Panc1 (cell line): ENCODE results near the gene ZFYVE27. TPM values are rescaled to one million over a fixed set of nuclear protein-coding genes. Genes with fewer than 3 reads are reported as not detected.

Source experiments
- ATAC-seq: fragments of 200-7000 bp; cut with Tn5 transposase; 2 replicates; pipeline ENCODE4 v1.9.1; 2020; ENCODE audit warnings: mild to moderate bottlenecking, moderate library complexity
- BruUV-seq: library from RNA; stranded (reverse); fragments of 400-500 nt; replicated peaks from 2 replicates; lab custom pipeline; 2021; lab: Mats Ljungman, UMichigan
- CTCF ChIA-PET: fragments of 300-600 bp; sonication (Branson Sonifier 250); formaldehyde crosslinking; loops from one replicate; lab custom pipeline; 2022; ENCODE audit warnings: antibody characterized with exemption; lab: Charles Lee
- POLR2A ChIA-PET: fragments of 300-600 bp; sonication (Branson Sonifier 250); formaldehyde crosslinking; loops from one replicate; lab custom pipeline; 2022; ENCODE audit warnings: antibody characterized with exemption; lab: Charles Lee
- DNase-seq: peaks from one replicate; pipeline ENCODE4 v3.0.0-alpha.2; 2010; ENCODE audit warnings: low read depth, low spot score
- H3K27ac ChIP-seq: 2 replicates; pipeline ENCODE4 v1.5.1; 2011; ENCODE audit warnings: mild to moderate bottlenecking, low read length, inconsistent platforms
- H3K27me3 ChIP-seq: fragments of 200-500 bp; sonication (Bioruptor generic); 2 replicates; pipeline ENCODE4 v1.6.0; 2014; ENCODE audit warnings: low read length, inconsistent platforms; ENCODE audit not compliant: control insufficient read depth, insufficient read depth
- H3K36me3 ChIP-seq: fragments of 200-500 bp; sonication (Bioruptor generic); 2 replicates; pipeline ENCODE4 v1.5.1; 2014; ENCODE audit warnings: inconsistent platforms, mild to moderate bottlenecking, low read length, moderate library complexity; ENCODE audit not compliant: control insufficient read depth, insufficient read depth
- H3K4me1 ChIP-seq: 2 replicates; pipeline ENCODE4 v1.5.1; 2011; ENCODE audit warnings: inconsistent platforms, mild to moderate bottlenecking, low read length, moderate library complexity; ENCODE audit not compliant: control insufficient read depth, insufficient read depth
- H3K4me3 ChIP-seq, 2 experiments: 2 replicates each; pipeline ENCODE4 v1.5.1; 2011 to 2012; ENCODE audit warnings: low read depth in 2 of 2, low read length in 2 of 2, mild to moderate bottlenecking in 2 of 2, inconsistent platforms in 1 of 2, moderate library complexity in 1 of 2
- H3K9me3 ChIP-seq: fragments of 200-500 bp; sonication (Bioruptor generic); 2 replicates; pipeline ENCODE4 v1.5.1; 2014; ENCODE audit warnings: low read depth, mild to moderate bottlenecking, inconsistent platforms, low read length, moderate library complexity; ENCODE audit not compliant: control insufficient read depth, insufficient read depth
- POLR2AphosphoS5 ChIP-seq: IDR thresholded peaks from 2 replicates; pipeline ENCODE4 v1.6.1; 2012; ENCODE audit warnings: mild to moderate bottlenecking, low read depth, low read length, moderate library complexity
- SIN3A ChIP-seq: IDR thresholded peaks from 2 replicates; pipeline ENCODE4 v1.6.1; 2012; ENCODE audit warnings: low read depth, mild to moderate bottlenecking, low read length, moderate library complexity, borderline replicate concordance; ENCODE audit not compliant: insufficient read depth
- TCF7L2 ChIP-seq: IDR thresholded peaks from 2 replicates; pipeline ENCODE4 v1.6.1; 2011; ENCODE audit warnings: mild to moderate bottlenecking, low read depth, low read length, inconsistent platforms
- in situ Hi-C: cut with HindIII; loops from 2 replicates; pipeline ENCODE4 v1.10.0; 2016; ENCODE audit warnings: low sequenced_read_pairs, low pct_unique_long_range_greater_than_20kb
- intact Hi-C: fragments of 100-400 bp; cut with micrococcal nuclease; formaldehyde crosslinking; loops from one replicate; pipeline ENCODE4 v1.10.0; 2022; ENCODE audit not compliant: unreplicated experiment
- total RNA-seq: library from RNA; stranded (reverse); gene quantifications from one replicate; pipeline ENCODE4 v1.2.1, GENCODE V29; 2021; ENCODE audit not compliant: unreplicated experiment
- TF ChIP-seq, protein P1 (sequence below): fragments of 450-650 bp; IDR thresholded peaks from 2 replicates; pipeline ENCODE4 v1.5.1; 2017; ENCODE audit warnings: mild to moderate bottlenecking
- TF ChIP-seq, protein P2 (sequence below), 2 experiments: IDR thresholded peaks; 2 replicates each; pipeline ENCODE4 v1.6.1; 2011 to 2012; ENCODE audit warnings: low read depth in 2 of 2, control low read depth in 1 of 2, low read length in 1 of 2, mild to moderate bottlenecking in 1 of 2, moderate library complexity in 1 of 2; ENCODE audit not compliant: insufficient read depth in 1 of 2

The ZFYVE27 gene
- total RNA-seq, 1 experiment from 2014 or later, result 37.9 TPM

DNA sequence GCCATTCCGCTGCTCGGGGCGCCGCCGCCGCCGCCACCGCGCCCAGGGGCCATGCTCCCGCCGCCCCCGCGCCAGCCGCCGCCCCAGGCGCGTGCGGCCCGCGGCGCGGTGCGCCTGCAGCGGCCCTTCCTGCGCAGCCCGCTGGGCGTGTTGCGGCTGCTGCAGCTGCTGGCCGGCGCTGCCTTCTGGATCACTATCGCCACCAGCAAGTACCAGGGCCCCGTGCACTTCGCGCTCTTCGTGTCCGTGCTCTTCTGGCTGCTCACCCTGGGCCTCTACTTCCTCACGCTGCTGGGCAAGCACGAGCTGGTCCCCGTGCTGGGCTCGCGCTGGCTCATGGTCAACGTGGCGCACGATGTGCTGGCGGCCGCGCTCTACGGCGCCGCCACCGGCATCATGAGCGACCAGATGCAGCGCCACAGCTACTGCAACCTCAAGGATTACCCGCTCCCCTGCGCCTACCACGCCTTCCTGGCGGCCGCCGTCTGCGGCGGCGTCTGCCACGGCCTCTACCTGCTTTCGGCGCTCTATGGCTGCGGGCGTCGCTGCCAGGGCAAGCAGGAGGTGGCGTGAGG, 23.0 kb upstream of the ZFYVE27 start:
- Histone ChIP-seq H3K27ac (peak overlapping the region; percentile 83), H3K27me3 (no peaks in the 10 kb centered on the region), H3K4me1 (peaks cover 21% of the 10 kb centered on the region), H3K36me3 (0 out of 2 replicates have a peak, but pooled peaks cover 4% of the 10 kb centered on the region), H3K9me3 (no peaks in the 10 kb centered on the region), H3K4me3 (peak overlapping the region; percentile 73 to 74)
- ChIA-PET POLR2A (no interaction called here), CTCF (interaction anchor here (0.6 kb wide), 1 partner anchor 450 kb away, joined by 5 read pairs; no protein-coding TSS in a partner anchor)
- TF ChIP-seq SIN3A, result peak; percentile 40; the same call in 1 of the 2 replicates
- TF ChIP-seq, protein P1, sequence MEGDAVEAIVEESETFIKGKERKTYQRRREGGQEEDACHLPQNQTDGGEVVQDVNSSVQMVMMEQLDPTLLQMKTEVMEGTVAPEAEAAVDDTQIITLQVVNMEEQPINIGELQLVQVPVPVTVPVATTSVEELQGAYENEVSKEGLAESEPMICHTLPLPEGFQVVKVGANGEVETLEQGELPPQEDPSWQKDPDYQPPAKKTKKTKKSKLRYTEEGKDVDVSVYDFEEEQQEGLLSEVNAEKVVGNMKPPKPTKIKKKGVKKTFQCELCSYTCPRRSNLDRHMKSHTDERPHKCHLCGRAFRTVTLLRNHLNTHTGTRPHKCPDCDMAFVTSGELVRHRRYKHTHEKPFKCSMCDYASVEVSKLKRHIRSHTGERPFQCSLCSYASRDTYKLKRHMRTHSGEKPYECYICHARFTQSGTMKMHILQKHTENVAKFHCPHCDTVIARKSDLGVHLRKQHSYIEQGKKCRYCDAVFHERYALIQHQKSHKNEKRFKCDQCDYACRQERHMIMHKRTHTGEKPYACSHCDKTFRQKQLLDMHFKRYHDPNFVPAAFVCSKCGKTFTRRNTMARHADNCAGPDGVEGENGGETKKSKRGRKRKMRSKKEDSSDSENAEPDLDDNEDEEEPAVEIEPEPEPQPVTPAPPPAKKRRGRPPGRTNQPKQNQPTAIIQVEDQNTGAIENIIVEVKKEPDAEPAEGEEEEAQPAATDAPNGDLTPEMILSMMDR, result no peak
- intact Hi-C loops, result no loop called here
- no TSS peak for BruUV-seq
- peak; percentile 84 for ATAC-seq
- DNase-seq, result peak; percentile 48
- in situ Hi-C loops, result no loop called here

DNA sequence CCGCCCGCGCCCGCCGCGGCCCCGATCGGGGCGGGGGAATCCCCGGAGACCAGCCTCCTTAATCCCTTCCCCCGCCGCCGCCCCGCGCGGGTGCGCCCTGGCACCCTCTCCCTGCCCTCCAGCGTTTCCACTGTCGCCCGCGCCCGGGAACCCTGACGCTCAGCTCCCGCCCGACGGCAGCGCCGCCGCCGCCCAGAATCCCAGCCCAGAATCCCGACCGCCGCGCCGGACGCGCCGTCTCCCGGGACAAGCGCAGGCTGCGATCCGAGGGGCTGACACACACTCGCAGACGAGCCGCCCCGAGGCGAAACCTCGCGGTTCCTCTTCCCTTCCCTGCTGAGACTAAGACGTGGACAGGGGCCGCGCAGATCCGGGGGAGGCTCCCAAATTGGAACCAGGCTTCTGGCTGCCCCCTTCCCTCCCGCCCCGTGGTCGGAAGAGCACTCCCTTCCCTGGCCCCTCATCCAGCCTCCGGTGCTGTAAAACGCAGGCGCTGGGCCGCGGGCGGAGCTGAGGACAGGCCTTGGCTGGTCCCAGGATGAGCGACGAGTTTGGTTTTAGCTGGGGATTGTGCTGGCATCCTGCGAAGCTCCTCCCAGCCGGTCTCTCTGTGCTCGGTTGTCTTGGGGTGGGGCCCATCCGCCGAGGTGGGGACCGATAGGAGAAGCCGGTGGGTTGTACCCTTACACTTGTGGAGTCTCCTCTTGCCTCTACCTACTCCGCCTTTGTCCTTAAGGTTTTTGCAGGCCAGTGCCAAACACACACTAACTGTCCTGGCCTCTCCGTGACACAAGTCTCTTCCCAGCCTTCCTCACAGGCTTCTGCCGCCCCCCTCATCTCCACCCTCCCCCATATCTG, 22.3 kb upstream of the ZFYVE27 start:
- CTCF ChIA-PET, result no interaction called here
- ATAC-seq (peak; percentile 67), DNase-seq (no peak)
- H3K27me3 ChIP-seq, result no peaks in the 10 kb centered on the region
- POLR2A ChIA-PET, result no interaction called here
- no TSS peak for BruUV-seq
- H3K9me3 ChIP-seq, result no peaks in the 10 kb centered on the region
- no peak for TF ChIP-seq TCF7L2
- TF ChIP-seq, protein P1, result no peak
- TF ChIP-seq POLR2AphosphoS5, result peak; percentile 33
- TF ChIP-seq, protein P2, sequence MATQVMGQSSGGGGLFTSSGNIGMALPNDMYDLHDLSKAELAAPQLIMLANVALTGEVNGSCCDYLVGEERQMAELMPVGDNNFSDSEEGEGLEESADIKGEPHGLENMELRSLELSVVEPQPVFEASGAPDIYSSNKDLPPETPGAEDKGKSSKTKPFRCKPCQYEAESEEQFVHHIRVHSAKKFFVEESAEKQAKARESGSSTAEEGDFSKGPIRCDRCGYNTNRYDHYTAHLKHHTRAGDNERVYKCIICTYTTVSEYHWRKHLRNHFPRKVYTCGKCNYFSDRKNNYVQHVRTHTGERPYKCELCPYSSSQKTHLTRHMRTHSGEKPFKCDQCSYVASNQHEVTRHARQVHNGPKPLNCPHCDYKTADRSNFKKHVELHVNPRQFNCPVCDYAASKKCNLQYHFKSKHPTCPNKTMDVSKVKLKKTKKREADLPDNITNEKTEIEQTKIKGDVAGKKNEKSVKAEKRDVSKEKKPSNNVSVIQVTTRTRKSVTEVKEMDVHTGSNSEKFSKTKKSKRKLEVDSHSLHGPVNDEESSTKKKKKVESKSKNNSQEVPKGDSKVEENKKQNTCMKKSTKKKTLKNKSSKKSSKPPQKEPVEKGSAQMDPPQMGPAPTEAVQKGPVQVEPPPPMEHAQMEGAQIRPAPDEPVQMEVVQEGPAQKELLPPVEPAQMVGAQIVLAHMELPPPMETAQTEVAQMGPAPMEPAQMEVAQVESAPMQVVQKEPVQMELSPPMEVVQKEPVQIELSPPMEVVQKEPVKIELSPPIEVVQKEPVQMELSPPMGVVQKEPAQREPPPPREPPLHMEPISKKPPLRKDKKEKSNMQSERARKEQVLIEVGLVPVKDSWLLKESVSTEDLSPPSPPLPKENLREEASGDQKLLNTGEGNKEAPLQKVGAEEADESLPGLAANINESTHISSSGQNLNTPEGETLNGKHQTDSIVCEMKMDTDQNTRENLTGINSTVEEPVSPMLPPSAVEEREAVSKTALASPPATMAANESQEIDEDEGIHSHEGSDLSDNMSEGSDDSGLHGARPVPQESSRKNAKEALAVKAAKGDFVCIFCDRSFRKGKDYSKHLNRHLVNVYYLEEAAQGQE (IDR thresholded peaks at IDR 0.05; ENCODE audit: insufficient read depth in 1 of 2, low read depth in 2 of 2, low read length in 1 of 2), result no peak
- TF ChIP-seq SIN3A, result no peak
- H3K4me1 ChIP-seq, result peaks cover 21% of the 10 kb centered on the region
- H3K4me3 ChIP-seq, result peak overlapping the region; percentile 73 to 74
- intact Hi-C loops (no loop called here), in situ Hi-C loops (no loop called here)
- H3K36me3 ChIP-seq, result 0 out of 2 replicates have a peak, but pooled peaks cover 4% of the 10 kb centered on the region
- peak overlapping the region; percentile 83 for H3K27ac ChIP-seq
